GM19438 (cell line): Measurements from ENCODE around the gene CPEB4.
A peak's percentile ranks its signal among the peaks of the same experiment; 100 is the strongest.

Experiments used
- ATAC-seq: cut with Tn5 transposase; IDR thresholded peaks from one replicate; pipeline ENCODE4 v1.9.1; 2021; ENCODE audit warnings: low read depth; ENCODE audit not compliant: unreplicated experiment

Gene CPEB4

DNA sequence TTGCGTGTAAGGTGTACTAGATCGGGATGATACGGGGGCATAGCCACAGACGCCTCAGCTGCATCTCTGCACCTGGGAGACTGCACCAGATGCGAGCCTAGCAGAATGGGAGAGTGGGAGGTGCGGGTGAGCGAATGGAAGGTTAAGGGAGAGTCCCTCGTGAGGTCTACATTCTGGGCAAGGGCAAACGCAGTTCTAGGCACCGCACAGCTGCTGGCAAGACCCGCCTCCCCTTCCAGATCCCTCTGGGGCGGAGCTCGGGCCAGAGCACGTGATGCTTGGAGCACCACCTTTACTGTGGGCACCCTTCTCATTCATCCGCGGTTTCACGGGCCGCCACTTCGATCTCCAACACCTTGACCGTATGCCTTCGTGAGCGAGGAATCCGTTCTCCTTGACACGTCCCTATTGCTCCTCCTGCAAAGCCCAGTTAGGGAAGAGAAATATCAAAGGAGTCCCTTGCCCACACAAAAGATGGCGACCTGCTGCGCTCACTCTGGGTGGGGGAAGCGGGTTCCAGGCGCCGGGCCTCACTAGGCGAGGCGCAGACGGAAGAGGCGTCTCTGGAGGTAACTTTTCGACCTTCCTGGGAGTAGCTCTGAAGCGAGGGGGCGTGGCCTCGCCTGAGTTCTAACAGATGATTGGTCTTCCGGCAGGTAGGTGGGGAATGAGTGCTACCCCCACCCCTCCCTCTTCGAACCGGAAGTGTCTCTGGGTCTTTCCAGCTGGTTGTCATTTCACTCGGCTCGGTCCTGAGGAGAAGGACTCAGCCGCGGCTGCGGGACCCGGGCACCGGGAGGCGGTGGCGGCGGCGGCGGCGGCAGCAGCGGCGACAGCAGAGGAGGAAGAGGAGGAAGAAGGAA, at the start of gene CPEB4:
Gene CPEB4 (plus strand): TSS at position 740 of the 863 bp plus-strand sequence. CDS start 1,385 bp downstream, outside the sequence.
- peak; percentile 97 for ATAC-seq

DNA sequence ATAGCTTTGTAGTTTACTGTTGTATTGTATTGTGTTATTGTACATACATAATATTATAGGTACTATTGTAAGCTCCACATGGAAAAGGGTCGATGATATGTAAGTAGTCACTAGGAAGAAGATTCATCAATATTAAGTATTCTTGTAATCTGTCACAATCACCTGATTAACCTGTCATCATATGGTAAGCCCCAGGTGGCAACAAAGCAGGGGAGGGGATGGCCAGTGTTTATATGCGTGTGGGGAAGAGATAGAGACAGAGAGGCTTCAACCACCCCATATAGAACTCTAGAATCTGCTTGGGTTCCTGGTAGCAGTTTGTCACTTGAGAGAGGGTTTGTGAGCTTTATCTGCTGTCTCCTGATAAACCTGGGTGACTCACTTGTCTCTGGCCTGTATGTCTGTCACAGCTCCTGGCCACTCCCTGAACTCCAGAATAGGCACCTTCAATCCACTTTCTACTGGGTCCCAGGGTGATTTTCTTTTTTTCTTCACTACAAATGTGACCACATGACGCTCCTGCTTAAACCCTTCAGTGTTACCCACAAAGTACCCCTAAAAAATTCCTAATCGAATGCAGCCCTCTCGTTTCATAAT, 48.9 kb upstream of the CPEB4 start:
- ATAC-seq = no peak

DNA sequence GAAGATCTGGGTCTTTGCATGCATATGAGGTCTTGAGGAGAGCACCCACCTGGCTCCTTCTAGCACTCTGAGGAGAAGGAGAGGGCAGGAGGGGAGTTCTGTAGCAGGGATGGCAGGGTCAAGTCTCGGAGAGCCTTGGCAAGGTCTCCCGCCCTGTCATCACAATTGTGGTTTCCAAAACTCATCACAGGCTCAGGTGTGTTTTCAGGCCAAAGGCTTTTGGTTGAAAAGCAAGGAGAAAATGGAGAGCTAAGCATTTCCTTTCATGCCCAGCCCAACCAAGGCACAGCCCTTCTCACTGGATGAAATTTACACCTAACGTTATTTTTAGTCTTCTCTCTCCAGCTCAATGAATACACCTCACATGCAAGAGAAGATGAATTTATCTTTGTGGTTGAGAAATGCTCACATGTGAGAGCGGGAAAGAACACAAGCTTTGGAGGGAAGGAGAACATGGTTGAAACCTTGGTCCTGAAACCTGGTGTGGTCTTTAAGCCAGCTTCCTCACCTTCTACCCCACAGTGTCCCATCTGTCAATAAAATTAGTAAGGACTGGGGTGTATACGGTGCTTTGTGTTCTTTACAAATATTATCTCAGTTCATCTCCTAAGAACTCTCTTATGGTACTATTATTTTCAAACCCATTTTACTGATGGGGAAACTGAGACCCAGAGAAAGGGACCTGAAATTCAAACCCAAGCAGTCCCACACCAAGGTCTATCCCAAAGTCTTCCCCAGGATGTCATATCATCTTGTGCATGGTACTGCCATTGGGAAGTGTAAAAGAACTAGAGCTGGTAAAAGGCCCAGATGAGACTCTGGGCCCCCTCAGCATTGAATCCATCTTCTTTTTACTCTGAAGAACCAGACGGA, 47.8 kb upstream of the CPEB4 start:
- no peak for ATAC-seq

DNA sequence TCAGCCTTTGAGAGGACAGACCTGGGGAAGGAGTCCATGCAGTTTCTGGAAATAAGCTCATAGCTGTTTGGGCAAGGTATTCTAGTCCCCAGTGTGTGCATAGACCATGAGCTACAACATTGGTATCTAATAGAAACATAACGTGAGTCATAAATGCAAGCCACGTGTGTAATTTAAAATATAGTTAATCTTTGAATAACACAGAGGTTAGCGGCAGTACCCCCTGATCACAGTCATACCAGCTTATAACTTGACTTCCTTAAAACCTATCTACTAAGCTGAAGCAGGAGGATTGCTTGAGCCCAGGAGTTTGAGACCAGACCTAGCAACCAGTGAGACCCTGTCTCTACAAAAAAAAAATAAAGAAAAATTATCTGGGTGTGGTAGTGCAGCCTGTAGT, 46.4 kb upstream of the CPEB4 start:
- ATAC-seq = no peak

DNA sequence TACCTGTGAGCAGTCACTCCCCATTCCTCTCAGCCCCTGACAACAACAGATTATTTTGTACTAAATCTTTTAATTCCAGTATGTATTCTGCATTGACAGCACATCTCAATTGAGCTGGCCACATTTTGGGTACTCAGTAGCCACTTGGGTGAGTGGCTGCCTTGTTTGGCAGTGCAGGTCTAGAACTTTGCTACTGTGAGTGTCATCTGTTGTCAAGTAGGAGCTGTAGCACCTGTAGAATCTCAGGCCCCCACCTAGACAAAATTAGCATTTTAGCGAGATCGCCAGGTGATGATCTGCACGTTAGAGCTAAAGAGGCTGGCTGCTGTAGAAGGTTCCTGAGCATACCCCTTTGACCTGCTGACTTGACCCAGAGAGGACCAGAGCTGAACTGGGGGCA, 44.4 kb upstream of the CPEB4 start:
- ATAC-seq = no peak

DNA sequence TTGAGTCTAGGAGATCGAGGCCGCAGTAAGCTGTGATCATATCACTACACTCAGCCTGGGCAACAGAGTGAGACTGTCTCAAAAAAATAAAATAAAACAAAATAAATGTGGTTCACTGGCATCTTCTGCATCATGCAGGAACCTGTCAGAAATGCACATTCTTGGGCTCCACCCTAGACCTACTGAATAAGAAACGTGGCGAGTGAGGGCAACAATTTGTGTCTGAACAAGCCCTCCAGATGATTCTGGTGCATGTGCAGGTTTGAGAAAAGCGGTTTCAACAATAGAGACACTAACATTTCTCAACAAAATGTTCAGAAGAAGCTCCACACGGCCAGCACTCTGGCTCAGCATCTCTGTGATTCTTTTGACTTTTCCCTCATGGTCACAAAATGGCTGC, 42.8 kb upstream of the CPEB4 start:
- no peak for ATAC-seq

DNA sequence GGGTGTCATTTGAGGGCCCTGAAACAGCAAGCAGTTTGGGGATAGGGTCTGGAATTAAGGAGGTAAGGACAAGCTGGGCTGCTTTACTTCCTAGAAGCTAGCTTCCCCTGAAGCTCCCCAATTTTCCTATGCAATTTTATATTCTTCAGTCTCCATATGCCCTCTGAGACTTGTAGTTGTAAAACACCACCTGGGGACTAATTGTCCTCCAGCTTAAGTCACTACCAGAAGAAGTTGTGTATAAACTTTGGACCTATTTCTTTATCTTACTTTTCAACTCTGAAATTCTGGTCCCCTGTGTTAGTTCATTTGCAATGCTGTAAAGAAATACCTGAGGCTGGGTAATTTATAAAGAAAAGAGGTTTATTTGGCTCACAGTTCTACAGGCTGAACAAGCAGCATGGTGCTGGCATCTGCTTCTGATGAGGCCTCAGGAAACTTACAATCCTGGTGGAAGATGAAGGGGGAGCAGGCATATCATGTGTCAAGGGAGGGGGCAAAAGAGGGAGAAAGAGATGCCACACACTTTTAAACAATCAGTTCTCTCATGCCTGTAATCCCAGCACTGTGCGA, 41.1 kb upstream of the CPEB4 start:
- no peak for ATAC-seq

DNA sequence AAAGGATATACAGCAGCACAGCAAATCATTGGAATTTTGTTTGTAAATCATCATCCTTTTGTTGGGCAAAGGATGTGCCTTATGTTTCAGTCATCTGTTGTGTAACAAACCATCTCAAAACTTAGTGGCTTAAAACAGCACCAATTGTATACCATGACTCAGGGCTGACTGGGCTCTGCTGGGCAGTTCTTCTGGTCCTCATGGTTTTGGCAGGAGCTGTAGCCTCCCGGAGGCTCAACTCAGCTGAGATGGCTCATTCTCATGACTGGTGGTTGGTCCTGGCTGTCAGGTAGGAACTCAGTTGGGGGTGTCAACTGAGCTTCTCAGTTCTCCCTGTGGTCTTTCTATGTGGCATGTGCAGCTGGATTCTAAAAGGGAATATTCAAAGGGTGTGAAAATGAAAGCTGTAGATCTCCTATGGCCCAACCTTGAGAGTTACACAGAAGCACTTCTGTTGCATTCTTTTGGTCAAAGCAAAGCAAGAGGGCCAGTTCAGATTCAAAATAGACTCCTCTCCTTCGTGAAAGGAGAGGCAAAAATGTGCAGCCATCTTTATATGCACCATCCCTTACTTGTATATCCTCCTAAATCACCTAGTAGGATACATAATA, 39.1 kb upstream of the CPEB4 start:
- no peak for ATAC-seq

DNA sequence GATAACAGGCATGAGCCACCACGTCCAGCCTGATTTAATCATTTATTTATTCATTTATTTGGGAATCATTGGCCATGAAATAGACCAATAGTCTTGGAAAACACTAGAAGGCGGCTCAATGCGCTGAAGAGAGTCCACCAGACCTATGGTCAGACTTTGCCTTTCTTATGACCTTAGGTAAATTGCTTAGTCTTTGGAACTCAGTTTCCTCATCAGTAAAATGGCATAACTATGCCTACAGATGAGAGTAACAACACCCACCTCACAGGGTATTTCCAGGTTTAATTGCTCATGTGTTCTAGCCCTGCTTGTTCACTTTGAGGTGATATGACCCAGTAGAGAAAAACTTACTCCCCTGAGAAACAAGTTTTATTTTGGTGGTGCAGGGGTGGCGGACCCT, 38.2 kb upstream of the CPEB4 start:
- no peak for ATAC-seq

DNA sequence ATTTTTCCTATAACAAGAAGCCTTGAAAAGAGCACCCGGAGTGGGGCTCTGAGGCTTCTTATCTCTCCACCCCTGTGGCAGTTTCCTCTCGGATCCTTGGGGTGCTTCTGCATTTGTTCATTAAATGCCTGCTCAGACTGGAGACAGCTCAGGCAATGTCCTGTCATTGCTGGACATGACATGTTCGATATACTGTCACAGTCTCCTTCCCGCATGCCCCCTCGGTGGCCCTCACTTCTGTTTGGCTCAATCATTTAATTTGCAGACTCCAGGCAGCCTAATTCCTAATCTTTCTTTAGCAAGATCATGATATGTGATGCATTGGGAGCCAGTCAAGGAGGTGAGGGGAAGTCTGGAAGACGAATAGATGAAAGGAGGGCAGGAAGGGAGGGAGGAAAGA, 37.5 kb upstream of the CPEB4 start:
- no peak for ATAC-seq

DNA sequence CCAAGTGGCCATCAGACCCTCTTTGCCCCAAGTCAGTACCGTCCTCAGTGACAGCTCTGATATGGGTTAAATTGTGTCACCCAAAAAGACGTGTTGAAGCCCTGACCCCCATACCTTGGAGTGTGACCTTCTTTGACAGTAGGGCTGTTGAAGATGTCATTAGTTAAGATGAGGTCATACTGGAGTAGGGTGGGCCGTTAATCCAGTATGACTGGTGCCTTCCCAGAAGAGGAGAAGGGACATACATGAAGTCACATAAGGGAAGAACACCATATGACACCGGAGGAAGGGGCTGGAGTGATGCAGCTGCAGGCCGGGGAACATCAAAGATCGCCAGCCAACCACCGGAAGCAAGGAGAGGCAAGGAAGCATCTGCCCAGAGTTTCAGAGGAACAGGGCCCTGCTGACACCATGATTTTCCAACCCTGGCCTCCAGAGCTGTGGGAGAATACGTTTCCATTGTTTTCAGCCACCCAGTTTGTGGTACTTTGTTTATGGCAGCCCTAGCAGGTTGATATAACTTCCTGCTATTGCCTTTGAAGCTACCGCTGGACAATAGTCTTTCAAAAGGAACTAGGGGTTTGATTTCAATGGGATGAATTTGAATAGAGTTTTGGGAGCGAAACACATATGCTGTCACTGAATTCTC, 36.4 kb upstream of the CPEB4 start:
- ATAC-seq = no peak

DNA sequence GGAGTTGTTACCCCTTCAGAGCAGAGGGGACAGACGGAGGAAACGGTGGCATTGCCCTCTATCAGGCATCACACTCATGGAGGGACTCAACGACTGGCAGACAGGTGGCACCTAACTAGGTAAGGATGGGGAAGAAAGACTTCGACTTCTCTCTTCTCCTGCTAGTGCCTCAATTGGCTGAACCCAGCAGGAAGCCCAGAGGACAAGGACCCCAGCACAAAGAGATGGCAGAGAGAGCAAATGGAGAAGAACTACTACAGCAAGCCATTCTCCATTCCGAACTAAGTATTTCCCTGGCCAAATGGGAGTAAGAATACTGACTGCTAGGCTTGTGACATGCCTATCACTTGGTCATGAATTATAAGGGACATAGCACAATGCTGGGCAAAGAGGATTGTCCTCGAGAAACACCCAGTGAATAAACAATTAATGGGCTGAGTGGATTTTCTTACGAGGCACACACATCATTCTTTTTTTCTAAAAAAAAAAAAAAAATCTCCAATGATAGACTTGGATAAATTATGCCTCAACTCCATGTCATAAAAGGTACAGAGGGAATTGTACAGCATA, 35.3 kb upstream of the CPEB4 start:
- ATAC-seq = no peak

DNA sequence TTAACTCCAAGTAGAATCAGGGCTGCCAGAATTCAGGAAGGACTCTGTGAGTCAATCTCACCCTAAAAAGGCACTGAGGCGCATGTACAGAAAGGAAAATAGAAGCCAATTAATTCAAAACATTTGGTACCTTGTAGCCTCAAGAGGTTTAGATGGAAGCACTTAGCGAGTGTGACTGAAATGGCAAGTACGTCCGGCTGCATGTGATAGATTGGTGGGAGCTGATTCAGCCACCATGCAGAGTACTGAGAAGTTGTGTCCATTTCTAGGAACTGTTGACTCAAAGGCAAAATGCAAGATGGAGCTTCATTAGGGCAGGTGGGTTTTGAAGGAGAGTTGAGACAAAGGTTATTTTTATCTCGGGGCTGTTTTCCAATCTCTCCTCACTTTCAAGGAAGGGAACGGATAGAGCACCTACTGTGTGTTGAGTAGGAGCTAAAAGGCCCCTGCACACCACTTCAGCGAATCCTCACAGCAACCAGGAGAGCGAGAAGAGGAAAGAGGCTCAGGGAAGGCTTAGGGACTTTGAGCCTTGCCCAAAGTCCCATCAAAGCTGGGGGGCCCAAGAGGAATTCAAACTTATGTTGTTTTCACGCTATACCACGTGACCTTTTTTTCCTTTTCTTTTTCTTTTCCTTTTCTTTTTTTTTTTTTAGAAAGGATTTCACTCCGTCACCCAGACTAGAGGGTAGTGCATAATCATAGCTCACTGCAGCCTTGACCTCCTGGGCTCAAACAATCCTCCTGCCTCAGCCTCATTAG, 34.6 kb upstream of the CPEB4 start:
- no peak for ATAC-seq

DNA sequence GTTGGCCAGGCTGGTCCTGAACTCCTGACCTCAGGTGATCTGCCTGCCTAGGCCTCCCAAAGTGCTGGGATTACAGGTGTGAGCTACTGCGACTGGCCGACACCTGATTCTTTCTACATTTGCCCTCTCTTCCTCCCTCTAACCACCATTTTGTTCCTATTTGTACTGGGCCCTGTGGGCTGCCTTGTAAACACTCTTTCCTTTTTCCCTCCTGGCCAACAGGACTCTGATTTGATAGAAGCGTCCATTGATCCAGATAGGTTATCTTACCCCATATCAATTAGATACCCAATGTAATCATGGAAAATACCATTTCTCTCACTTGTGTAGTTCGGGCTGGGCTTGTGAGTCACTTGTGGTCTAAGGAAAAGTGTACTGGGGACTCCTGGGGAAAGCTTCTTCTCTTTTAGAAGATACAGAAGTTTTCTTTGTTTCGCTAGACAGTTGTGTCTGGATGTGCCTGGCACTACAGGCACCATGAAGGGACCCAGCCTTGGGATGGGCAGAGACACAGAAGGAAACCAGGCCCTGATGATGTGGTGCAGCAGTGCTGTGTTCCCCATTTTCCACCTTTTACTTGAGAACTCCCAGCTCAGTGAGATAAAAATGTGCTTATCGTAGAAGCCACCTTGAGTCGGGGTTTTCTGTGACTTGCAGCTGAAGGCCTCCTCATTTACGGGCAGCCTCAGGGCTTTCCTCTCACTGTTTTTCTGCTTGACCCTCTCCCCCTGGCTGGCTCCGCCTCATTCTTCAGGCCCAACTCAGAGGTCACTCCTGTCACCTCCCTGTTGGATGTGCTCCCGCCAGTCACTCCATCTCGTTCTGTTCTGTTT, 32.8 kb upstream of the CPEB4 start:
- ATAC-seq = no peak

DNA sequence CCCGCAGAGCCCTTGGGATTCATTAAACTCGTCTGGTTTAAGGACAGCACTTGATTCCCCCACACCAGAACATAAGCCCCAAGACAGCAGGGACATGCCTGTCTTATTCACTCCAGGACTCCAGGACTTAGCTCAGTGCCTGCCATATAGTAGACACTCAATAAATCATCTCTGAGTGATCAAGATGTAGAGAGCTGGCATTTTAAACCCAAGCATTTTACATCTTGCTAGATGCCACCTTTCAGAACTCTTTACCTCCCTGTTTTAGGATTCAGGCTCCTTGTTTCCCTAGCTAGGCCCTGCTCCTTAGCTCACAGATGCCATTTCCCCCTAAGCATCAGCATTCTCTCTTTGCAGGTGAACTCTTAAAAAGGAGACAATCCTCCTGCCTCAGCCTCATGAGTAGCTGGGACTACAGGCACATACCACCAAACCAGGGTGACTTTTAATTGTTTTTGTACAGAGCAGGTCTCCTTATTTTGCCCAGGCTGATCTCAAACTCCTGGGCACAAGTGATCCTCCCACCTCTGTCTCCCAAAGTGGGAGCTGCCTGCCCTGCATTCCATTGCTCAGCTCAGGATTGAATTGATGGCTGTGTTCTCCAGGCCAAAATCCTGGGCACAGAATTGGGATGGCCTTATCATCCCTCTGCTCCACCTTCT, 32.0 kb upstream of the CPEB4 start:
- no peak for ATAC-seq

DNA sequence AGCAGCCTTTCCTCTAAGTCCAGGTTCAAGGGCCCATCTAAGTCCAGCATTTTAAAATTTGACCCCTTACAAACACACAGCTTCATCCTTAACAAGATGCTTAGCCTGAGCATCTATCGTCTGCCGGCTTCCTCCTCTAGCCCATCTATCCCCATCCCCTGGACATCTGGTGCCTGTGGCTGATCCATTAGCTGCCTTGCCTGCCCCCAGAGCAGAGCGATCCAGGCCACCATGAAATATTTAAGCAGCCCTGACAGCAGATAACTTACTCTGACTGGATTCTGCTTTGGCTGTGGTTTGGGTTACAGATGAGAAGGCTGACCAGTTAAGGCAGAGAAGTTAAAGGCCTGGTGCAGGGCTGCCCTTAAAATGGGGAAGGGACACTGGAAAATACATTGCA, 30.9 kb upstream of the CPEB4 start:
- no peak for ATAC-seq

DNA sequence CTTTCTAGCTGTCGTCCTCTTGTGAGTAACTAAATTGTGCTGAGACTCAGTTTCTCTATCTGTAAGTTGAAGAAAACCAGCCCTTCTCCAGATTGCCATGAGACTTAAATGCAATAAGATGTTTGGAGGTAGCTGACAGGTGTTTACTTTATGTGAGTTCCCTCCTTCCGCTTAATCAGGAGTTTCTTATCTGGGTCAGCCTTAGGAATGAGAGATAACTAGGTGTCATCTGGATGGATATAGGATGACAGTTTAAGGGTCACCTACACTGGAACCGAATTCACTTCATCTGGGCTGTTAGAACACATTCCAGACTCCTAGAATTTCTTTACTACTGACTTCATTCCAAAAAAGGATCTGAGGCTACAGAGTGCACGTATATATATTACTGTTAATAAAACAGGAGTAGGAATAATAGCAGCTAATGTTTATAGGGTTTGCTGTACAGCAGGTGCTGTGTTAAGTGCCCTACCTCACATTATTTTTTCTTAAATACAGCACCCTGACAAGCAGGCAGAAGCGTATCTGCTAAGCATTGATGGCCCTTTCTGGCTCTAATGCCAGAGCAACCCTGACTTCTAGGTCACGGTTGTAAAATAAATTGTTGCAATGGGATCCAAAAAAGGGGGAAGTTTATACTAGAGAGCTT, 30.0 kb upstream of the CPEB4 start:
- no peak for ATAC-seq
